GM10266 (cell line): ENCODE measurements around the gene RNF112.

Experiments
- DNase-seq: peaks from one replicate; pipeline ENCODE4 v3.0.0; 2012; ENCODE audit errors: extremely low spot score
- TF ChIP-seq, protein P1 (sequence below): IDR thresholded peaks from 2 replicates; pipeline ENCODE4 v1.5.1; 2012; ENCODE audit warnings: mild to moderate bottlenecking, low read depth; ENCODE audit not compliant: control insufficient read depth, insufficient read depth; ENCODE audit errors: missing control alignments

Gene RNF112

DNA sequence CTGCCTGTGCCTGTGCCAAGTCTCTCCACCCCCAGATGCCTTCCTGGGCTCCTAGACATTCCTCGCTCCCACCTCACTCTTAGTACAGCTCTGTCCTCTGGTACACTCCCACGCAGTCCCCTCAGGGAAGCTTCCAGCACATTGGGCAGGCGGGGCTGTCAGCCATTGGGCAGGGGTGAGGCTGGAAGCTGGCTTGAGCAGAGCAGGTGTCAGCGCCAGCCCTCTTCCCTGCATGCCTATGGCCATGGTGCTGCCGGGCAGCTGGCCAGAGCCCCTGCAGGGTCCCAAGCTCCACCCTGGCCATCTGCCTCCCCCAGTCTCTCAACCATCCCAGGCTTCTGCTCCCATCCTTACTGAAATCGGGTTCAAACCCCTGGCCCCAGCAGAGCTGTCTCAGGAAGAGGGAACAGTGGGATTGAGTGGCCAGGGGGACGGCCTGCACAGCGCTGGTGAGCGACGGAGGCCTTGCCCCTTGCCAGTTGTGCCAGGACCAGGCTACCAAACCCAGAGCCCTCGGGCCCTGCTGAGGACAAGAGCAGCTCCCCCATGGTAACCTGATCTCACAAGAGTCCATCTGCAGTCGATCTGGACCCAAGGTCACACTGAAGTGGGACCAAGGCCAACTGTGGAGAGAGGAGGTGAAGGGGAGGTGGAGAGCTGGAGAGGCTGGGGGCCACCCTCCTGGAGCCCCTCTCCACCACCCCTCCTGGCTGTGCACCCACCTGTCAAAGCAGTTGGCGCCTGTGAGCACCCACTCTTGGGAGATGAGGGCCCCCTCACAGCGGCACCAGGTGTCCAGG lies 46.1 kb upstream of the RNF112 start:
- no peak for DNase-seq
- TF ChIP-seq, protein P1, sequence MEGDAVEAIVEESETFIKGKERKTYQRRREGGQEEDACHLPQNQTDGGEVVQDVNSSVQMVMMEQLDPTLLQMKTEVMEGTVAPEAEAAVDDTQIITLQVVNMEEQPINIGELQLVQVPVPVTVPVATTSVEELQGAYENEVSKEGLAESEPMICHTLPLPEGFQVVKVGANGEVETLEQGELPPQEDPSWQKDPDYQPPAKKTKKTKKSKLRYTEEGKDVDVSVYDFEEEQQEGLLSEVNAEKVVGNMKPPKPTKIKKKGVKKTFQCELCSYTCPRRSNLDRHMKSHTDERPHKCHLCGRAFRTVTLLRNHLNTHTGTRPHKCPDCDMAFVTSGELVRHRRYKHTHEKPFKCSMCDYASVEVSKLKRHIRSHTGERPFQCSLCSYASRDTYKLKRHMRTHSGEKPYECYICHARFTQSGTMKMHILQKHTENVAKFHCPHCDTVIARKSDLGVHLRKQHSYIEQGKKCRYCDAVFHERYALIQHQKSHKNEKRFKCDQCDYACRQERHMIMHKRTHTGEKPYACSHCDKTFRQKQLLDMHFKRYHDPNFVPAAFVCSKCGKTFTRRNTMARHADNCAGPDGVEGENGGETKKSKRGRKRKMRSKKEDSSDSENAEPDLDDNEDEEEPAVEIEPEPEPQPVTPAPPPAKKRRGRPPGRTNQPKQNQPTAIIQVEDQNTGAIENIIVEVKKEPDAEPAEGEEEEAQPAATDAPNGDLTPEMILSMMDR = no peak

- DNase-seq = no peak
- TF ChIP-seq, protein P1 = no peak
These were observed 45.6 kb upstream of the RNF112 start for GRCh38 chr17:19365499-19365817.

DNA sequence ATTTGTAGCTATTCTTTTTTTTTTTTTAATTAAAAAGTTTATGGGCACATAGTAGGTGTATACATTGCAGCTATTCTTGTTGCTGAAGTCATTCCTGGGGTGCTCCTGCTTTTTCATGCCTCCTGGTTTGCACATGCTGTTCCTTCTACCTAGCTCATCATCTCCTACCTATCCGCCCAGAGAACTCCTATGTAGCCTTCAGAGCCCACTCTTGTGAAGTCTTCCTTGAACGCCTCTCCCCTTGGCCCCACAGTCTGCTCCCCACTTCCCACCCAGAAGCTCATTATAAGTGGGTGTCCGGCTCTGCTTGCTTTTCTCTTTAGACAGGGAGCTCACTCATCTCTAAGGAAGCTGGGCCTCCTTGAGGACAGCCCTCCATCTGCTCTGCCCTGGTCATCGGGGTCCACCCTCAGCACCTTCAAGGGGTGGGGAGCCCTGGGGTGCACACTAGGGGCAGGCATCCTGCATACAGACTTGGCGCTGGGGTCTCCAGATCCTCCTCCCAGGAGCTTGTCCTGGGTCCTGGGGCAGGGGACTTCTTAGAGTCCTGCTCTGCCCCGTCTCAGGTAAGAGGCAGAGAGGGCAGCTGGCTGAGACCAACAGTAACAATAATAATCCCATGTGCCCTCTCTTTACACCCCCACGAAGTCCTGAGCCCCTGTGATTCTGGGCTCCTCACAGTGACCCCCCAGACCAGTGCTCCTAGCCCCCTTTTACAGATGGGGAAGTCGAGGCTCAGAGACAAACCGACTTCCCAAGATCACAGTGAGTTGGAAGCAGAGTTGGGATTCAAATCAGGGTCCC lies 45.0 kb upstream of the RNF112 start:
- no peak for DNase-seq
- TF ChIP-seq, protein P1 = no peak

GRCh38 chr17:19366637-19366972 lies 44.4 kb upstream of the RNF112 start:
- DNase-seq = no peak
- TF ChIP-seq, protein P1 = no peak

- no peak for DNase-seq
These were observed 42.8 kb upstream of the RNF112 start for GRCh38 chr17:19368229-19368628.

DNA sequence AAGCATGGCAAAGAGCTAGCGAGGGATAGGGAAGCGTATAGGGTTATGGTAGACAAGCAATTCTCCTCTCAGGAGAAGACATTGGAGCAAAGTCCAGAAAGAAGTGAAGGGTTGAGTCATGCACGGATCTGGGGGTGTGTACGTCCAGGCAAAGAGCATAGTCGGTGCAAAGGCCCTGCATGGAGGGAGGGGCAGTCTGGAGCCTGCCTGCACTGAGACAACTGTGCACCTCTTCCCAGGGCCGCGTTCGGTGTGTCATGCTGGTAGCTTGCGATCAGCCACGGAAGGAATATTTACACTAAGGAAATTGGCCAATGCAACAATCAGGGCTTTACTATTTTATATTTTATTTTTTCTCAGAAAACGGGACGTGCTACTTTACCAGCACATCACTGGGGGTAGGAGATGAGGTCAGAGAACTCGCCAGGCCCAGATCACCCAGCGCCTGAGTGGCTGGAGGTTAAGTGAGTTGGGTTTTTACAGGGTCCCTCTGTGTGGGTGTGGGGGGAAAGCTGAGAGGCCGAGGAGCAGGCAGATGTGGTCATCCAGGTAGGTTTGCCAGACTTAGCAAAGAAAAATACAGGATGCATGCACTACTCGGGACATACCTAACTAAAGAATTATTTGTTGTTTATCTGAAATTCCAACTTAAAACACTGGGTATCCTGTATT lies 41.8 kb upstream of the RNF112 start:
- DNase-seq = no peak
- TF ChIP-seq, protein P1 = no peak

More at GRCh38 chr17:19368229-19368628, 42.8 kb upstream of the RNF112 start:
- TF ChIP-seq, protein P1 = no peak
